ENCODE data around the gene C16orf96. TPM values are rescaled to one million over a fixed set of nuclear protein-coding genes. Genes with fewer than 3 reads are reported as not detected.

C16orf96 gene
- total RNA-seq, 1 experiment from 2014 or later = not detected

GRCh38 chr16:4649744-4650442 lies 93.8 kb downstream of the C16orf96 start:
- DNase-seq (ENCODE audit: low read depth, low spot score) = no peak
- in situ Hi-C loops (cut with HindIII; ENCODE audit: low pct_unique_long_range_greater_than_20kb, low sequenced_read_pairs) = no loop called here

Small RNAs within 50 kb of the gene (small RNA-seq; reads per million reads assigned to genes)
- 0 reads per million in 2 experiments for gene RN7SL850P

Other genes with a start within 250 kb of the C16orf96 start
- 0.18 TPM in 1 of 2 replicates, not detected in the other for gene GLIS2, start 240.3 kb upstream of the C16orf96 start, total RNA-seq (2014; rRNA removed; shearing (Covaris generic))
- 49.8 and 57.1 TPM in 2 replicates for gene PAM16, start 205.0 kb upstream of the C16orf96 start, total RNA-seq (2014; rRNA removed; shearing (Covaris generic))
- 0.03 and 0.35 TPM in 2 replicates for gene VASN, start 184.5 kb upstream of the C16orf96 start, total RNA-seq (2014; rRNA removed; shearing (Covaris generic))
- gene CORO7, start 139.7 kb upstream of the C16orf96 start, total RNA-seq (2014; rRNA removed; shearing (Covaris generic)) = 17.4 and 21.1 TPM in 2 replicates
- gene DNAJA3, start 130.5 kb upstream of the C16orf96 start, total RNA-seq (2014; rRNA removed; shearing (Covaris generic)) = 93.2 and 102 TPM in 2 replicates
- gene NMRAL1, start 81.7 kb upstream of the C16orf96 start, total RNA-seq (2014; rRNA removed; shearing (Covaris generic)) = 33.7 and 34.5 TPM in 2 replicates
- 65.7 and 68.0 TPM in 2 replicates for gene HMOX2, start 79.9 kb upstream of the C16orf96 start, total RNA-seq (2014; rRNA removed; shearing (Covaris generic))
- gene CDIP1, start 17.6 kb upstream of the C16orf96 start, total RNA-seq (2014; rRNA removed; shearing (Covaris generic)) = 8.7 and 9.4 TPM in 2 replicates
- gene UBALD1, start 58.5 kb downstream of the C16orf96 start, total RNA-seq (2014; rRNA removed; shearing (Covaris generic)) = 13.1 and 14.5 TPM in 2 replicates
- gene MGRN1, start 68.5 kb downstream of the C16orf96 start, total RNA-seq (2014; rRNA removed; shearing (Covaris generic)) = 11.3 and 13.3 TPM in 2 replicates
- 27.6 and 28.8 TPM in 2 replicates for gene NUDT16L1, start 137.2 kb downstream of the C16orf96 start, total RNA-seq (2014; rRNA removed; shearing (Covaris generic))
- 7.2 and 8.7 TPM in 2 replicates for gene ANKS3, start 177.9 kb downstream of the C16orf96 start, total RNA-seq (2014; rRNA removed; shearing (Covaris generic))
- 0.11 and 0.19 TPM in 2 replicates for gene DNAAF8, start 178.2 kb downstream of the C16orf96 start, total RNA-seq (2014; rRNA removed; shearing (Covaris generic))
- 8.1 and 10.6 TPM in 2 replicates for gene ZNF500, start 210.8 kb downstream of the C16orf96 start, total RNA-seq (2014; rRNA removed; shearing (Covaris generic))
- gene SEPTIN12, start 232.0 kb downstream of the C16orf96 start, total RNA-seq (2014; rRNA removed; shearing (Covaris generic)) = not detected in 2 replicates
- not detected in 2 replicates for gene SMIM22, start 239.0 kb downstream of the C16orf96 start, total RNA-seq (2014; rRNA removed; shearing (Covaris generic))
- gene ROGDI, start 246.3 kb downstream of the C16orf96 start, total RNA-seq (2014; rRNA removed; shearing (Covaris generic)) = 2.5 and 2.9 TPM in 2 replicates